ENCODE measurements around the gene TMEM38B. TPM values are rescaled to one million over a fixed set of nuclear protein-coding genes. Genes with fewer than 3 reads are reported as not detected.
"Not testable (repeated sequence)": the region's sequence is repeated elsewhere in the genome, so short reads cannot be mapped to it uniquely, and the experiment has no call there.

The TMEM38B gene
- polyA plus RNA-seq, 1 of the 3 experiments (the other 2 are of a cell fraction) = 6.8 TPM

- POLR2A ChIA-PET = no interaction called here
- Histone ChIP-seq H3F3A (replicated peaks; ENCODE audit: insufficient read depth) (no peaks in the 10 kb centered on the region), H3K9me2 (no peaks in the 10 kb centered on the region), H3K36me3 (replicated peaks in 1 of 2; ENCODE audit: control insufficient read depth in 1 of 2, insufficient read depth in 2 of 2, low read length in 1 of 2) (no peaks in the 10 kb centered on the region), H4K20me1 (ENCODE audit: insufficient read depth) (no peaks in the 10 kb centered on the region), H3K4me3 (ENCODE audit: low read depth in 2 of 2, low read length in 1 of 2) (no peak overlapping the region), H3K4me1 (ENCODE audit: control insufficient read depth in 1 of 2, insufficient read depth in 2 of 2, low read depth in 1 of 2, low read length in 1 of 2) (no peaks in the 10 kb centered on the region), H2AFZ (ENCODE audit: low read depth) (no peak overlapping the region), H3K27ac (ENCODE audit: low read depth in 2 of 2, low read length in 1 of 2) (no peak overlapping the region), H3K27me3 (ENCODE audit: insufficient read depth) (no peaks in the 10 kb centered on the region), H3K9ac (no peak overlapping the region), H3K4me2 (no peak overlapping the region), H3K9me3 (no peaks in the 10 kb centered on the region), H3K79me2 (ENCODE audit: insufficient read depth) (no peaks in the 10 kb centered on the region)
- no peak for DNase-seq
- TF ChIP-seq TEAD4 (IDR thresholded peaks at IDR 0.05; ENCODE audit: borderline replicate concordance, insufficient read depth) (no peak), RXRA (IDR thresholded peaks at IDR 0.05; ENCODE audit: borderline replicate concordance, low read depth) (no peak), RCOR1 (IDR thresholded peaks at IDR 0.05; ENCODE audit: low read length) (no peak), GATA2 (CRISPR knock-in tag; IDR thresholded peaks at IDR 0.05) (no peak), TAF1 (IDR thresholded peaks at IDR 0.05; ENCODE audit: borderline replicate concordance, low read depth, low read length) (no peak)
- 76% methylated on average over 5 of the region's 12 CpGs for WGBS (ENCODE audit: low lambda C conversion rate)
- CTCF ChIA-PET = no interaction called here
Measured at GRCh38 chr9:105757496-105758251, 63.3 kb downstream of the TMEM38B start.

- Histone ChIP-seq H3K9me3 (no peaks in the 10 kb centered on the region), H3K27me3 (ENCODE audit: insufficient read depth) (no peaks in the 10 kb centered on the region), H4K20me1 (ENCODE audit: insufficient read depth) (no peaks in the 10 kb centered on the region), H2AFZ (ENCODE audit: low read depth) (no peak overlapping the region), H3K4me1 (ENCODE audit: control insufficient read depth in 1 of 2, insufficient read depth in 2 of 2, low read depth in 1 of 2, low read length in 1 of 2) (no peaks in the 10 kb centered on the region), H3K36me3 (replicated peaks in 1 of 2; ENCODE audit: control insufficient read depth in 1 of 2, insufficient read depth in 2 of 2, low read length in 1 of 2) (no peaks in the 10 kb centered on the region), H3K4me2 (no peak overlapping the region), H3K9me2 (no peaks in the 10 kb centered on the region), H3K79me2 (ENCODE audit: insufficient read depth) (no peaks in the 10 kb centered on the region), H3F3A (replicated peaks; ENCODE audit: insufficient read depth) (no peaks in the 10 kb centered on the region), H3K9ac (no peak overlapping the region), H3K4me3 (ENCODE audit: low read depth in 2 of 2, low read length in 1 of 2) (no peak overlapping the region), H3K27ac (ENCODE audit: low read depth in 2 of 2, low read length in 1 of 2) (no peak overlapping the region)
- ChIA-PET POLR2A (no interaction called here), CTCF (interaction anchor here (1.6 kb wide), 1 partner anchor 42 kb away, joined by 4 read pairs; no protein-coding TSS in a partner anchor)
- TF ChIP-seq YY1 (IDR thresholded peaks at IDR 0.05; ENCODE audit: low read depth) = no peak
- TF ChIP-seq FOXM1 (IDR thresholded peaks at IDR 0.05; ENCODE audit: low read depth) = no peak
- no peak for TF ChIP-seq ELF1 (IDR thresholded peaks at IDR 0.05)
- no peak for TF ChIP-seq RCOR1 (IDR thresholded peaks at IDR 0.05; ENCODE audit: low read length)
- TF ChIP-seq POLR2AphosphoS5 (IDR thresholded peaks at IDR 0.05; ENCODE audit: low read depth, low read length) = no peak
- TF ChIP-seq TAF1 (IDR thresholded peaks at IDR 0.05; ENCODE audit: borderline replicate concordance, low read depth, low read length) = no peak
- TF ChIP-seq TCF12 (IDR thresholded peaks at IDR 0.05) = no peak
- TF ChIP-seq FOXJ3 (CRISPR knock-in tag; IDR thresholded peaks at IDR 0.05) = no peak
- no peak for TF ChIP-seq MXI1 (IDR thresholded peaks at IDR 0.05; ENCODE audit: low read depth, low read length)
- TF ChIP-seq JUND (IDR thresholded peaks at IDR 0.05) = no peak
- no peak for TF ChIP-seq PBX3 (IDR thresholded peaks at IDR 0.05)
- DNase-seq = no peak
- 76% methylated on average over 8 of the region's 8 CpGs for WGBS (ENCODE audit: low lambda C conversion rate)
Measured at GRCh38 chr9:105760053-105760452, 65.7 kb downstream of the TMEM38B start.

GRCh38 chr9:105782561-105783494, 88.5 kb downstream of the TMEM38B start:
- H3K4me3 ChIP-seq (ENCODE audit: low read depth in 2 of 2, low read length in 1 of 2); H3K4me1 ChIP-seq (ENCODE audit: control insufficient read depth in 1 of 2, insufficient read depth in 2 of 2, low read depth in 1 of 2, low read length in 1 of 2); H3K4me2 ChIP-seq; POLR2A ChIA-PET; H3K9me3 ChIP-seq; DNase-seq; H4K20me1 ChIP-seq (ENCODE audit: insufficient read depth); H3K9me2 ChIP-seq; H3K79me2 ChIP-seq (ENCODE audit: insufficient read depth); H3K27me3 ChIP-seq (ENCODE audit: insufficient read depth); CTCF ChIA-PET; H3F3A ChIP-seq (replicated peaks; ENCODE audit: insufficient read depth); H3K9ac ChIP-seq; H3K36me3 ChIP-seq (replicated peaks in 1 of 2; ENCODE audit: control insufficient read depth in 1 of 2, insufficient read depth in 2 of 2, low read length in 1 of 2); H2AFZ ChIP-seq (ENCODE audit: low read depth); H3K27ac ChIP-seq (ENCODE audit: low read depth in 2 of 2, low read length in 1 of 2): not testable (repeated sequence)
- 76% methylated on average over 16 of the region's 27 CpGs for WGBS (ENCODE audit: low lambda C conversion rate)

GRCh38 chr9:105783495-105783872, 89.1 kb downstream of the TMEM38B start:
- H3K4me1 ChIP-seq (ENCODE audit: control insufficient read depth in 1 of 2, insufficient read depth in 2 of 2, low read depth in 1 of 2, low read length in 1 of 2); H3K27ac ChIP-seq (ENCODE audit: low read depth in 2 of 2, low read length in 1 of 2); POLR2A ChIA-PET; CTCF ChIA-PET; H3K4me2 ChIP-seq; H3K79me2 ChIP-seq (ENCODE audit: insufficient read depth); H3F3A ChIP-seq (replicated peaks; ENCODE audit: insufficient read depth); H3K9me2 ChIP-seq; H4K20me1 ChIP-seq (ENCODE audit: insufficient read depth); H3K27me3 ChIP-seq (ENCODE audit: insufficient read depth); H3K9me3 ChIP-seq; H3K4me3 ChIP-seq (ENCODE audit: low read depth in 2 of 2, low read length in 1 of 2); H3K36me3 ChIP-seq (replicated peaks in 1 of 2; ENCODE audit: control insufficient read depth in 1 of 2, insufficient read depth in 2 of 2, low read length in 1 of 2); H2AFZ ChIP-seq (ENCODE audit: low read depth); DNase-seq; H3K9ac ChIP-seq: not testable (repeated sequence)
- WGBS (ENCODE audit: low lambda C conversion rate) = 83% methylated on average over 6 of the region's 6 CpGs
